Measurements from ENCODE around the gene TDRD10.

- TF ChIP-seq POLR2A (IDR thresholded peaks at IDR 0.05; ENCODE audit: low read length) (no peak), SMC3 (IDR thresholded peaks at IDR 0.05) (no peak), RAD21 (conservative IDR thresholded peaks at IDR 0.05 in 1 of 2, IDR thresholded peaks at IDR 0.05 in 1 of 2) (no peak), CEBPB (IDR thresholded peaks at IDR 0.05) (no peak), FOSL2 (IDR thresholded peaks at IDR 0.05) (no peak), FOSL2 (CRISPR knock-in tag; IDR thresholded peaks at IDR 0.05) (no peak), EP300 (IDR thresholded peaks at IDR 0.05) (no peak), NR3C1 (IDR thresholded peaks at IDR 0.05) (no peak), USF2 (IDR thresholded peaks at IDR 0.05) (no peak), ESRRA (IDR thresholded peaks at IDR 0.05; ENCODE audit: borderline replicate concordance, low read length) (no peak), MYC (IDR thresholded peaks at IDR 0.05; ENCODE audit: borderline replicate concordance, low read length) (no peak)
- TF ChIP-seq, protein P1, sequence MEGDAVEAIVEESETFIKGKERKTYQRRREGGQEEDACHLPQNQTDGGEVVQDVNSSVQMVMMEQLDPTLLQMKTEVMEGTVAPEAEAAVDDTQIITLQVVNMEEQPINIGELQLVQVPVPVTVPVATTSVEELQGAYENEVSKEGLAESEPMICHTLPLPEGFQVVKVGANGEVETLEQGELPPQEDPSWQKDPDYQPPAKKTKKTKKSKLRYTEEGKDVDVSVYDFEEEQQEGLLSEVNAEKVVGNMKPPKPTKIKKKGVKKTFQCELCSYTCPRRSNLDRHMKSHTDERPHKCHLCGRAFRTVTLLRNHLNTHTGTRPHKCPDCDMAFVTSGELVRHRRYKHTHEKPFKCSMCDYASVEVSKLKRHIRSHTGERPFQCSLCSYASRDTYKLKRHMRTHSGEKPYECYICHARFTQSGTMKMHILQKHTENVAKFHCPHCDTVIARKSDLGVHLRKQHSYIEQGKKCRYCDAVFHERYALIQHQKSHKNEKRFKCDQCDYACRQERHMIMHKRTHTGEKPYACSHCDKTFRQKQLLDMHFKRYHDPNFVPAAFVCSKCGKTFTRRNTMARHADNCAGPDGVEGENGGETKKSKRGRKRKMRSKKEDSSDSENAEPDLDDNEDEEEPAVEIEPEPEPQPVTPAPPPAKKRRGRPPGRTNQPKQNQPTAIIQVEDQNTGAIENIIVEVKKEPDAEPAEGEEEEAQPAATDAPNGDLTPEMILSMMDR (IDR thresholded peaks at IDR 0.05): no peak
- TF ChIP-seq, protein P2, sequence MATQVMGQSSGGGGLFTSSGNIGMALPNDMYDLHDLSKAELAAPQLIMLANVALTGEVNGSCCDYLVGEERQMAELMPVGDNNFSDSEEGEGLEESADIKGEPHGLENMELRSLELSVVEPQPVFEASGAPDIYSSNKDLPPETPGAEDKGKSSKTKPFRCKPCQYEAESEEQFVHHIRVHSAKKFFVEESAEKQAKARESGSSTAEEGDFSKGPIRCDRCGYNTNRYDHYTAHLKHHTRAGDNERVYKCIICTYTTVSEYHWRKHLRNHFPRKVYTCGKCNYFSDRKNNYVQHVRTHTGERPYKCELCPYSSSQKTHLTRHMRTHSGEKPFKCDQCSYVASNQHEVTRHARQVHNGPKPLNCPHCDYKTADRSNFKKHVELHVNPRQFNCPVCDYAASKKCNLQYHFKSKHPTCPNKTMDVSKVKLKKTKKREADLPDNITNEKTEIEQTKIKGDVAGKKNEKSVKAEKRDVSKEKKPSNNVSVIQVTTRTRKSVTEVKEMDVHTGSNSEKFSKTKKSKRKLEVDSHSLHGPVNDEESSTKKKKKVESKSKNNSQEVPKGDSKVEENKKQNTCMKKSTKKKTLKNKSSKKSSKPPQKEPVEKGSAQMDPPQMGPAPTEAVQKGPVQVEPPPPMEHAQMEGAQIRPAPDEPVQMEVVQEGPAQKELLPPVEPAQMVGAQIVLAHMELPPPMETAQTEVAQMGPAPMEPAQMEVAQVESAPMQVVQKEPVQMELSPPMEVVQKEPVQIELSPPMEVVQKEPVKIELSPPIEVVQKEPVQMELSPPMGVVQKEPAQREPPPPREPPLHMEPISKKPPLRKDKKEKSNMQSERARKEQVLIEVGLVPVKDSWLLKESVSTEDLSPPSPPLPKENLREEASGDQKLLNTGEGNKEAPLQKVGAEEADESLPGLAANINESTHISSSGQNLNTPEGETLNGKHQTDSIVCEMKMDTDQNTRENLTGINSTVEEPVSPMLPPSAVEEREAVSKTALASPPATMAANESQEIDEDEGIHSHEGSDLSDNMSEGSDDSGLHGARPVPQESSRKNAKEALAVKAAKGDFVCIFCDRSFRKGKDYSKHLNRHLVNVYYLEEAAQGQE (IDR thresholded peaks at IDR 0.05): no peak
- TF ChIP-seq, protein P3, sequence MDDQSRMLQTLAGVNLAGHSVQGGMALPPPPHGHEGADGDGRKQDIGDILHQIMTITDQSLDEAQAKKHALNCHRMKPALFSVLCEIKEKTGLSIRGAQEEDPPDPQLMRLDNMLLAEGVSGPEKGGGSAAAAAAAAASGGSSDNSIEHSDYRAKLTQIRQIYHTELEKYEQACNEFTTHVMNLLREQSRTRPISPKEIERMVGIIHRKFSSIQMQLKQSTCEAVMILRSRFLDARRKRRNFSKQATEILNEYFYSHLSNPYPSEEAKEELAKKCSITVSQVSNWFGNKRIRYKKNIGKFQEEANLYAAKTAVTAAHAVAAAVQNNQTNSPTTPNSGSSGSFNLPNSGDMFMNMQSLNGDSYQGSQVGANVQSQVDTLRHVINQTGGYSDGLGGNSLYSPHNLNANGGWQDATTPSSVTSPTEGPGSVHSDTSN (IDR thresholded peaks at IDR 0.05): no peak
- TF ChIP-seq, protein P4, sequence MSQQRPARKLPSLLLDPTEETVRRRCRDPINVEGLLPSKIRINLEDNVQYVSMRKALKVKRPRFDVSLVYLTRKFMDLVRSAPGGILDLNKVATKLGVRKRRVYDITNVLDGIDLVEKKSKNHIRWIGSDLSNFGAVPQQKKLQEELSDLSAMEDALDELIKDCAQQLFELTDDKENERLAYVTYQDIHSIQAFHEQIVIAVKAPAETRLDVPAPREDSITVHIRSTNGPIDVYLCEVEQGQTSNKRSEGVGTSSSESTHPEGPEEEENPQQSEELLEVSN (IDR thresholded peaks at IDR 0.05; ENCODE audit: borderline replicate concordance, low read depth): no peak
Measured at GRCh38 chr1:154556422-154556821, 54.4 kb downstream of the TDRD10 start.

Data from A549 (cell line).